IMR-90 (cell line): ENCODE data around the gene SASH1. TPM values are rescaled to one million over a fixed set of nuclear protein-coding genes. Genes with fewer than 3 reads are reported as not detected.
A peak's percentile ranks its signal among the peaks of the same experiment; 100 is the strongest.

Experiments used
- ATAC-seq: fragments of 200-7000 bp; cut with Tn5 transposase; 2 replicates; pipeline ENCODE4 v1.9.1; 2020; ENCODE audit warnings: low read depth, mild to moderate bottlenecking, moderate library complexity
- BruUV-seq: library from RNA; stranded (reverse); fragments of 400-500 nt; replicated peaks from 2 replicates; lab custom pipeline; 2021; lab: Mats Ljungman, UMichigan
- CTCF ChIA-PET: fragments of 300-600 bp; formaldehyde crosslinking; extraction: SDS; loops from one replicate; lab custom pipeline; 2021; ENCODE audit warnings: antibody characterized with exemption; lab: Yijun Ruan, JAX
- POLR2A ChIA-PET: fragments of 300-600 bp; sonication (Branson Sonifier 250); formaldehyde crosslinking; loops from one replicate; lab custom pipeline; 2022; ENCODE audit warnings: antibody characterized with exemption; ENCODE audit not compliant: unreplicated experiment; lab: Charles Lee
- DNase-seq: peaks from one replicate; pipeline ENCODE4 v3.0.0; 2013
- H2AFZ ChIP-seq: replicated peaks from 2 replicates; pipeline ENCODE3; 2013; ENCODE audit warnings: low read length, mild to moderate bottlenecking; ENCODE audit not compliant: poor library complexity
- H2AK5ac ChIP-seq: 2 replicates; pipeline ENCODE4 v1.6.1; 2013; ENCODE audit warnings: low read depth, low read length, inconsistent platforms
- H2AK9ac ChIP-seq: replicated peaks from 2 replicates; pipeline ENCODE3; 2013; ENCODE audit warnings: mild to moderate bottlenecking, low read depth, low read length, moderate library complexity; ENCODE audit not compliant: poor library complexity
- H2BK120ac ChIP-seq: 2 replicates; pipeline ENCODE4 v1.6.1; 2013; ENCODE audit warnings: low read depth, low read length, inconsistent platforms
- H2BK15ac ChIP-seq: 3 replicates; pipeline ENCODE4 v1.6.1; 2013; ENCODE audit warnings: low read depth, low read length, inconsistent platforms
- H2BK20ac ChIP-seq: 2 replicates; pipeline ENCODE4 v1.6.1; 2013; ENCODE audit warnings: low read depth, mild to moderate bottlenecking, inconsistent platforms, low read length, moderate library complexity
- H2BK5ac ChIP-seq: 2 replicates; pipeline ENCODE4 v1.6.1; 2013; ENCODE audit warnings: mild to moderate bottlenecking, low read depth, low read length, inconsistent platforms; ENCODE audit not compliant: poor library complexity, severe bottlenecking
- H3K14ac ChIP-seq: replicated peaks from 2 replicates; pipeline ENCODE4 v1.6.1; 2013; ENCODE audit warnings: low read depth, low read length, inconsistent platforms
- H3K18ac ChIP-seq: 2 replicates; pipeline ENCODE4 v1.6.1; 2013; ENCODE audit warnings: low read depth, low read length, control low read depth
- H3K23ac ChIP-seq: 2 replicates; pipeline ENCODE4 v1.6.1; 2013; ENCODE audit warnings: low read depth, low read length, inconsistent platforms
- H3K27ac ChIP-seq: 2 replicates; pipeline ENCODE4 v1.5.1; 2013; ENCODE audit warnings: mild to moderate bottlenecking, control low read depth, low read length; ENCODE audit not compliant: insufficient read depth
- H3K27me3 ChIP-seq: 2 replicates; pipeline ENCODE4 v1.6.1; 2013; ENCODE audit warnings: low read length; ENCODE audit not compliant: control insufficient read depth, insufficient read depth
- H3K36me3 ChIP-seq: 2 replicates; pipeline ENCODE4 v1.6.1; 2013; ENCODE audit warnings: low read length, mixed read lengths; ENCODE audit not compliant: control insufficient read depth, insufficient read depth
- H3K4ac ChIP-seq: 2 replicates; pipeline ENCODE4 v1.6.1; 2013; ENCODE audit warnings: low read depth, low read length, inconsistent platforms
- H3K4me1 ChIP-seq: 2 replicates; pipeline ENCODE4 v1.6.1; 2013; ENCODE audit warnings: low read length, mixed read lengths; ENCODE audit not compliant: control insufficient read depth, insufficient read depth
- H3K4me2 ChIP-seq: 2 replicates; pipeline ENCODE4 v1.6.1; 2013; ENCODE audit warnings: low read depth, mild to moderate bottlenecking, control low read depth, low read length, moderate library complexity
- H3K4me3 ChIP-seq: 2 replicates; pipeline ENCODE4 v1.5.1; 2013; ENCODE audit warnings: low read depth, mild to moderate bottlenecking, control low read depth, low read length, moderate library complexity; ENCODE audit not compliant: insufficient read depth
- H3K56ac ChIP-seq: 2 replicates; pipeline ENCODE4 v1.6.1; 2013; ENCODE audit warnings: low read length, inconsistent platforms; ENCODE audit not compliant: insufficient read depth; ENCODE audit errors: extremely low read depth
- H3K79me1 ChIP-seq, 2 experiments: 2 replicates each; pipeline ENCODE4 v1.6.1; 2013; ENCODE audit warnings: low read length in 2 of 2, inconsistent platforms in 1 of 2, low read depth in 1 of 2
- H3K9ac ChIP-seq: 2 replicates; pipeline ENCODE4 v1.6.1; 2013; ENCODE audit warnings: low read depth, low read length, control low read depth
- H3K9me1 ChIP-seq: 2 replicates; pipeline ENCODE4 v1.6.1; 2013; ENCODE audit warnings: low read length, inconsistent platforms; ENCODE audit not compliant: insufficient read depth
- H3K9me3 ChIP-seq: 2 replicates; pipeline ENCODE4 v1.6.1; 2013; ENCODE audit warnings: low read length; ENCODE audit not compliant: control insufficient read depth, insufficient read depth
- H4K20me1 ChIP-seq: 2 replicates; pipeline ENCODE4 v1.6.1; 2013; ENCODE audit warnings: low read length, inconsistent platforms; ENCODE audit not compliant: insufficient read depth
- H4K5ac ChIP-seq: 2 replicates; pipeline ENCODE4 v1.6.1; 2013; ENCODE audit warnings: mild to moderate bottlenecking, low read depth, low read length, control low read depth
- H4K8ac ChIP-seq, 2 experiments: 2 replicates each; pipeline ENCODE4 v1.6.1; 2013; ENCODE audit warnings: low read depth in 2 of 2, low read length in 2 of 2, control low read depth in 1 of 2, inconsistent platforms in 1 of 2
- H4K91ac ChIP-seq: 2 replicates; pipeline ENCODE4 v1.6.1; 2013; ENCODE audit warnings: low read depth, low read length, inconsistent platforms; ENCODE audit not compliant: insufficient read depth
- CEBPB ChIP-seq: IDR thresholded peaks from 2 replicates; pipeline ENCODE4 v1.6.1; 2012; ENCODE audit warnings: low read depth, low read length, improper control_type of control experiment
- whole genome bisulfite sequencing, 2 experiments: methylation state at CpG; one replicate each; pipeline versions ENCODE4 v1.1.5 to v1.1.7; 2013; ENCODE audit warnings: missing lambda C conversion rate in 2 of 2; ENCODE audit not compliant: insufficient read length in 1 of 2; ENCODE audit errors: extremely low coverage in 2 of 2; 5-methylcytosine and 5-hydroxymethylcytosine counted together
- dilution Hi-C: fragments of 300-500 bp; cut with HindIII; formaldehyde crosslinking; loops from one replicate; pipeline ENCODE4 v1.14.3; 2018; ENCODE audit warnings: low sequenced_read_pairs; ENCODE audit not compliant: unreplicated experiment
- in situ Hi-C: fragments of 300-500 bp; cut with MboI; formaldehyde crosslinking; loops from 3 replicates; pipeline ENCODE4 v1.14.3; 2019; ENCODE audit warnings: low sequenced_read_pairs, inconsistent platforms, mixed read lengths
- intact Hi-C: fragments of 100-400 bp; cut with micrococcal nuclease; formaldehyde crosslinking; loops from 2 replicates; pipeline ENCODE4 v1.10.0; 2022
- polyA plus RNA-seq, 3 experiments: library from polyadenylated mRNA; depleted of rRNA; stranded (reverse); fragments of >200 nt; gene quantifications; 2 replicates each; pipeline ENCODE4 v1.2.3, GENCODE V29; 2012; ENCODE audit warnings: low replicate concordance in 1 of 3
- total RNA-seq: library from RNA; depleted of rRNA; stranded (reverse); fragments of >200 nt; gene quantifications from 2 replicates; pipeline ENCODE4 v1.2.3, GENCODE V29; 2012

Gene SASH1
- total and polyA plus RNA-seq, 2 of the 4 experiments (the other 2 are of a cell fraction), result 11.6 to 16.5 TPM

DNA sequence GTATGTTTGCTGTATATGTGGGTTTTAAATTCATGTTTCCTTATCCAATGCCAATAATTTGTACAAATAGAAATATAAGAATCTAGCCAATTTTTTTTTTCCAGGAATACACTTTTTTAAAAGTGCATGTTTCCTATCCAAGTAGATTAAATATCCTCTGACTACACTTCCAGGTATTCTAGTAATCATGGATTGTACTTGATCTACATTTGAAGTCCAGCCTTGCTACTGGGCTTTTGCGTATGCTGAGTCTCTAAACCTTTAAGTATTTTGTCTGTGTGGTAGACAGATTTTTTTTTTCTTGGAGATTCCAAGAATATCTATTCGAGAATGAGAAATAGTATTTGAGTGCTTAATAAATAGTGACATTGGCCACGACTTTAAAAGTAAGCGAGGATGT is 188.3 kb downstream of the SASH1 start:
- WGBS, 2 experiments, result 100% methylated on average over 1 of the region's 4 CpGs; no CpG with 5 or more reads in 1 of the 2 experiments
- ChIA-PET CTCF (interaction anchor here (0.6 kb wide), 2 partner anchors 65 to 69 kb away, joined by 3 to 7 read pairs; no protein-coding TSS in a partner anchor), POLR2A (no interaction called here)
- Histone ChIP-seq H4K5ac (peak overlapping the region; percentile 86; the same call in 1 of the 2 replicates), H2BK5ac (peak overlapping the region; percentile 96), H3K4me2 (peak overlapping the region; percentile 87; the same call in 1 of the 2 replicates), H3K9me3 (no peaks in the 10 kb centered on the region), H3K4me1 (peaks cover 25% of the 10 kb centered on the region), H4K8ac (peak overlapping the region; percentile 90 to 95), H2AFZ (no peak overlapping the region), H3K9me1 (peaks cover 35% of the 10 kb centered on the region), H3K18ac (peak overlapping the region; percentile 100), H3K36me3 (peaks cover 53% of the 10 kb centered on the region), H3K4ac (peak overlapping the region; percentile 92; the same call in 1 of the 2 replicates), H2BK20ac (peak overlapping the region; percentile 94; the same call in 1 of the 2 replicates), H3K27me3 (no peaks in the 10 kb centered on the region), H3K79me1 (peaks cover 34 to 57% of the 10 kb centered on the region in 2 experiments), H2AK9ac (no peak overlapping the region), H3K9ac (peak overlapping the region; percentile 73; the same call in 1 of the 2 replicates), H4K20me1 (no peaks in the 10 kb centered on the region), H3K4me3 (no peak overlapping the region), H2BK120ac (peak overlapping the region; percentile 97), H2BK15ac (peak overlapping the region; percentile 98; the same call in 1 of the 3 replicates), H3K23ac (peak overlapping the region; percentile 89; the same call in 1 of the 2 replicates), H2AK5ac (peak overlapping the region; percentile 74), H3K27ac (peak overlapping the region; percentile 100), H3K56ac (peak overlapping the region; percentile 85), H4K91ac (peak overlapping the region; percentile 92), H3K14ac (peak overlapping the region; percentile 62)
- DNase-seq (peak; percentile 62), ATAC-seq (no peak)
- intact Hi-C loops, result loop anchor here (2.0 kb wide), 1 partner anchor 354 kb away; no protein-coding TSS in a partner anchor
- no TSS peak for BruUV-seq
- dilution Hi-C loops, result no loop called here
- in situ Hi-C loops, result no loop called here
- no peak for TF ChIP-seq CEBPB
